OCI-LY1 (cell line): ENCODE results near the gene RER1.

Experiments used
- H2AFZ ChIP-seq: fragments of 200-600 bp; sonication (generic), shearing (Covaris generic); 2 replicates; pipeline ENCODE4 v1.6.0; 2014; ENCODE audit warnings: antibody characterized with exemption, mild to moderate bottlenecking, low read length
- H3F3A ChIP-seq: fragments of 200-600 bp; sonication (generic), shearing (Covaris generic); 2 replicates; pipeline ENCODE4 v1.6.0; 2014; ENCODE audit warnings: mild to moderate bottlenecking, antibody characterized with exemption, low read length, moderate library complexity; ENCODE audit not compliant: insufficient read depth
- H3K27ac ChIP-seq: fragments of 200-600 bp; sonication (generic); 2 replicates; pipeline ENCODE4 v1.5.1; 2014; ENCODE audit warnings: low read length, mixed run types, mild to moderate bottlenecking, low read depth; ENCODE audit not compliant: poor library complexity, severe bottlenecking
- H3K27me3 ChIP-seq: fragments of 200-600 bp; sonication (generic); 2 replicates; pipeline ENCODE4 v1.6.0; 2014; ENCODE audit warnings: antibody characterized with exemption, mild to moderate bottlenecking, low read length, moderate library complexity; ENCODE audit not compliant: insufficient read depth
- H3K36me3 ChIP-seq: fragments of 200-600 bp; sonication (generic); 2 replicates; pipeline ENCODE4 v1.6.1; 2014; ENCODE audit warnings: mild to moderate bottlenecking, antibody characterized with exemption, low read length, moderate library complexity, mixed read lengths; ENCODE audit not compliant: insufficient read depth
- H3K4me1 ChIP-seq: fragments of 200-600 bp; sonication (generic); 2 replicates; pipeline ENCODE4 v1.5.1; 2014; ENCODE audit warnings: mild to moderate bottlenecking, low read length, moderate library complexity; ENCODE audit not compliant: insufficient read depth, severe bottlenecking
- H3K4me2 ChIP-seq: fragments of 200-600 bp; sonication (generic), shearing (Covaris generic); 2 replicates; pipeline ENCODE4 v1.6.1; 2014; ENCODE audit warnings: low read length
- H3K4me3 ChIP-seq: fragments of 200-600 bp; sonication (generic); 2 replicates; pipeline ENCODE4 v1.5.1; 2014; ENCODE audit warnings: low read length, low read depth, mild to moderate bottlenecking, mixed read lengths; ENCODE audit not compliant: poor library complexity, severe bottlenecking
- H3K79me2 ChIP-seq: fragments of 200-600 bp; shearing (Covaris generic); 2 replicates; pipeline ENCODE4 v1.6.1; 2016; ENCODE audit warnings: mixed run types, low read length, mixed read lengths; ENCODE audit not compliant: insufficient read depth
- H3K9ac ChIP-seq: fragments of 200-600 bp; sonication (generic), shearing (Covaris generic); 2 replicates; pipeline ENCODE4 v1.6.1; 2014; ENCODE audit warnings: mild to moderate bottlenecking, low read length, mixed read lengths
- H3K9me2 ChIP-seq: fragments of 200-600 bp; sonication (generic), shearing (Covaris generic); 2 replicates; pipeline ENCODE4 v1.6.1; 2014; ENCODE audit warnings: low read depth, mild to moderate bottlenecking, low read length, mixed read lengths
- H3K9me3 ChIP-seq: fragments of 200-600 bp; shearing (Covaris generic); 2 replicates; pipeline ENCODE4 v1.6.1; 2014; ENCODE audit warnings: low read length, mixed read lengths
- H4K20me1 ChIP-seq: fragments of 200-600 bp; sonication (generic), shearing (Covaris generic); 2 replicates; pipeline ENCODE4 v1.6.0; 2016; ENCODE audit warnings: mild to moderate bottlenecking, low read length; ENCODE audit not compliant: insufficient read depth
- EZH2 ChIP-seq: fragments of 200-600 bp; sonication (generic), shearing (Covaris generic); IDR thresholded peaks from 2 replicates; pipeline ENCODE4 v1.8.0; 2017; ENCODE audit warnings: borderline replicate concordance, mixed run types, mild to moderate bottlenecking, antibody characterized with exemption, low read length, moderate library complexity, mixed read lengths
- TF ChIP-seq, protein P1 (sequence below): fragments of 200-600 bp; sonication (generic), shearing (Covaris generic); IDR thresholded peaks from 2 replicates; pipeline ENCODE4 v1.5.1; 2017; ENCODE audit warnings: mild to moderate bottlenecking, antibody characterized with exemption, low read length, moderate library complexity, mixed read lengths

The RER1 gene

GRCh38 chr1:2350911-2351655 is 40.6 kb upstream of the RER1 start:
- H3K36me3 ChIP-seq: no peaks in the 10 kb centered on the region
- H4K20me1 ChIP-seq: no peaks in the 10 kb centered on the region
- H3K9ac ChIP-seq: no peak overlapping the region
- no peak overlapping the region for H2AFZ ChIP-seq
- H3F3A ChIP-seq: no peaks in the 10 kb centered on the region
- no peak overlapping the region for H3K4me3 ChIP-seq
- no peaks in the 10 kb centered on the region for H3K79me2 ChIP-seq
- H3K4me1 ChIP-seq: no peaks in the 10 kb centered on the region
- H3K27me3 ChIP-seq: peaks cover 3% of the 10 kb centered on the region; the same call in 1 of the 2 replicates
- no peaks in the 10 kb centered on the region for H3K9me3 ChIP-seq
- no peaks in the 10 kb centered on the region for H3K9me2 ChIP-seq
- TF ChIP-seq EZH2: no peak
- no peak overlapping the region for H3K4me2 ChIP-seq
- no peak overlapping the region for H3K27ac ChIP-seq

DNA sequence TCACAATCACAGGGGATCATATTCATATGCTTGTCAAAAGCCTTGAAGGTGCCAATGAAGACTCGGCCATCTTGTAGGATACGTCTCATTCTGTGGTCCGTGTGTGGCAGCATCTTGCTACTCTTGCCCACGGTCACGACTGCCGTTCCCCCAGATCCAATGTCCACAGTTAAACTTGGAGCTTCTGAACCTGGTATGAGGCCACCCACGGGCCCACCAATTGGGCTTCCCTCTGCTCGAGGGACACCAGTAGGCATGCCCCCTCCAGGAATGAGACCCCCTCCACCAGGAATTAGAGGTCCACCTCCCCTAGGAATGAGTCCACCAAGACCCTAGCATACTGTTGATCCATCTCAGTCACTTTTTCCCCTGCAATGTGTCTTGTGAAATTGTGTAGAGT is 39.9 kb upstream of the RER1 start:
- H3K4me1 ChIP-seq: no peaks in the 10 kb centered on the region
- no peak overlapping the region for H3K4me2 ChIP-seq
- H2AFZ ChIP-seq: no peak overlapping the region
- no peak overlapping the region for H3K9ac ChIP-seq
- H3K27me3 ChIP-seq: peaks cover 3% of the 10 kb centered on the region; the same call in 1 of the 2 replicates
- no peaks in the 10 kb centered on the region for H3K9me3 ChIP-seq
- no peaks in the 10 kb centered on the region for H3K9me2 ChIP-seq
- H3K27ac ChIP-seq: no peak overlapping the region
- TF ChIP-seq, protein P1, sequence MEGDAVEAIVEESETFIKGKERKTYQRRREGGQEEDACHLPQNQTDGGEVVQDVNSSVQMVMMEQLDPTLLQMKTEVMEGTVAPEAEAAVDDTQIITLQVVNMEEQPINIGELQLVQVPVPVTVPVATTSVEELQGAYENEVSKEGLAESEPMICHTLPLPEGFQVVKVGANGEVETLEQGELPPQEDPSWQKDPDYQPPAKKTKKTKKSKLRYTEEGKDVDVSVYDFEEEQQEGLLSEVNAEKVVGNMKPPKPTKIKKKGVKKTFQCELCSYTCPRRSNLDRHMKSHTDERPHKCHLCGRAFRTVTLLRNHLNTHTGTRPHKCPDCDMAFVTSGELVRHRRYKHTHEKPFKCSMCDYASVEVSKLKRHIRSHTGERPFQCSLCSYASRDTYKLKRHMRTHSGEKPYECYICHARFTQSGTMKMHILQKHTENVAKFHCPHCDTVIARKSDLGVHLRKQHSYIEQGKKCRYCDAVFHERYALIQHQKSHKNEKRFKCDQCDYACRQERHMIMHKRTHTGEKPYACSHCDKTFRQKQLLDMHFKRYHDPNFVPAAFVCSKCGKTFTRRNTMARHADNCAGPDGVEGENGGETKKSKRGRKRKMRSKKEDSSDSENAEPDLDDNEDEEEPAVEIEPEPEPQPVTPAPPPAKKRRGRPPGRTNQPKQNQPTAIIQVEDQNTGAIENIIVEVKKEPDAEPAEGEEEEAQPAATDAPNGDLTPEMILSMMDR: no peak
- no peak for TF ChIP-seq EZH2
- H3K4me3 ChIP-seq: no peak overlapping the region
- no peaks in the 10 kb centered on the region for H3F3A ChIP-seq
- H4K20me1 ChIP-seq: no peaks in the 10 kb centered on the region
- no peaks in the 10 kb centered on the region for H3K79me2 ChIP-seq
- H3K36me3 ChIP-seq: no peaks in the 10 kb centered on the region

- no peaks in the 10 kb centered on the region for H3F3A ChIP-seq
- H3K4me1 ChIP-seq: no peaks in the 10 kb centered on the region
- no peaks in the 10 kb centered on the region for H3K79me2 ChIP-seq
- no peaks in the 10 kb centered on the region for H4K20me1 ChIP-seq
- H3K27me3 ChIP-seq: peaks cover 3% of the 10 kb centered on the region; the same call in 1 of the 2 replicates
- no peak overlapping the region for H3K4me3 ChIP-seq
- no peaks in the 10 kb centered on the region for H3K36me3 ChIP-seq
- TF ChIP-seq EZH2: no peak
- TF ChIP-seq, protein P1: no peak
- H3K9me3 ChIP-seq: no peaks in the 10 kb centered on the region
- H2AFZ ChIP-seq: no peak overlapping the region
- H3K9me2 ChIP-seq: no peaks in the 10 kb centered on the region
- no peak overlapping the region for H3K27ac ChIP-seq
- H3K9ac ChIP-seq: no peak overlapping the region
- H3K4me2 ChIP-seq: no peak overlapping the region
Observed at GRCh38 chr1:2352341-2352896, 39.2 kb upstream of the RER1 start.
